CD4-positive, alpha-beta T cell treated with Interleukin-1 beta for 1 hour (primary cell): ENCODE results near the gene HHATL.
"Not testable (repeated sequence)": the region's sequence is repeated elsewhere in the genome, so short reads cannot be mapped to it uniquely, and the experiment has no call there.

ENCODE experiments used
- DNase-seq, 2 donors: peaks; one replicate each; pipeline ENCODE4 v3.0.0-alpha.2; 2020 to 2022

Gene HHATL

GRCh38 chr3:42733501-42734262 lies 31.1 kb upstream of the HHATL start:
- DNase-seq: no peak

GRCh38 chr3:42732829-42733459 lies 30.3 kb upstream of the HHATL start:
- DNase-seq: no peak

GRCh38 chr3:42732196-42732828 lies 29.7 kb upstream of the HHATL start:
- DNase-seq: no peak

- DNase-seq: no peak
These were observed 29.0 kb upstream of the HHATL start for GRCh38 chr3:42731476-42732195.

GRCh38 chr3:42730706-42731420 lies 28.3 kb upstream of the HHATL start:
- no peak for DNase-seq

GRCh38 chr3:42730294-42730693 lies 27.7 kb upstream of the HHATL start:
- DNase-seq: no peak

GRCh38 chr3:42729404-42730145 lies 27.0 kb upstream of the HHATL start:
- no peak for DNase-seq

GRCh38 chr3:42728668-42729364 lies 26.2 kb upstream of the HHATL start:
- DNase-seq: no peak

- no peak for DNase-seq
These were observed 25.5 kb upstream of the HHATL start for GRCh38 chr3:42728056-42728455.

GRCh38 chr3:42725454-42725853 lies 22.9 kb upstream of the HHATL start:
- DNase-seq: no peak

- no peak for DNase-seq
These were observed 20.6 kb upstream of the HHATL start for GRCh38 chr3:42723219-42723618.

- not testable (repeated sequence) for DNase-seq
These were observed 19.8 kb upstream of the HHATL start for GRCh38 chr3:42722442-42722841.

GRCh38 chr3:42721690-42722089 lies 19.1 kb upstream of the HHATL start:
- no peak for DNase-seq

- DNase-seq: no peak
These were observed 17.5 kb upstream of the HHATL start for GRCh38 chr3:42720126-42720525.

GRCh38 chr3:42719002-42719401 lies 16.4 kb upstream of the HHATL start:
- no peak for DNase-seq

GRCh38 chr3:42718338-42718737 lies 15.7 kb upstream of the HHATL start:
- DNase-seq: no peak

GRCh38 chr3:42717306-42717705 lies 14.7 kb upstream of the HHATL start:
- DNase-seq: no peak

- no peak for DNase-seq
These were observed 11.7 kb upstream of the HHATL start for GRCh38 chr3:42714171-42714852.

- DNase-seq: no peak
These were observed 11.1 kb upstream of the HHATL start for GRCh38 chr3:42713747-42714146.

GRCh38 chr3:42712688-42713372 lies 10.2 kb upstream of the HHATL start:
- no peak for DNase-seq
